GM13976 (cell line): ENCODE measurements around the gene TPM2.
A peak's percentile ranks its signal among the peaks of the same experiment; 100 is the strongest.

Experiments used
- DNase-seq: peaks from one replicate; pipeline ENCODE4 v3.0.0; 2012; ENCODE audit warnings: low spot score
- in situ Hi-C: fragments of 300-500 bp; cut with MboI; formaldehyde crosslinking; loops from one replicate; pipeline ENCODE4 v1.12.0; 2022; ENCODE audit warnings: low sequenced_read_pairs, mixed read lengths, inconsistent platforms; ENCODE audit not compliant: unreplicated experiment
- TF ChIP-seq, protein P1 (sequence below): IDR thresholded peaks from 2 replicates; pipeline ENCODE4 v1.5.1; 2012; ENCODE audit warnings: borderline replicate concordance, mild to moderate bottlenecking; ENCODE audit not compliant: insufficient read depth; ENCODE audit errors: extremely low read depth, missing control alignments, control extremely low read depth

TPM2 gene

DNA sequence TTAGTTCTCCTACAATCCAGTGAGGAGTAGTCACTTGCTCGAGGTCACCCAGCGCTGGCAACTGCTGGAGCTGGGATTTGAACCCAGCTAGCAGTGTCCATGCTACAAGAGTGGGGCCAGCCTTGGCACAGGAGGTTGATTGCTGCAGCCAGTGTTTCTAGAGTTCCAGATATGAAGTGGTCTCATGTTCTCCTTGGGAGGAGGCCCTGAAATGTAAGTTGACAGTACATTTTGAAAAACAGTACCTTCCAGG, 30.8 kb downstream of the TPM2 start:
- TF ChIP-seq, protein P1, sequence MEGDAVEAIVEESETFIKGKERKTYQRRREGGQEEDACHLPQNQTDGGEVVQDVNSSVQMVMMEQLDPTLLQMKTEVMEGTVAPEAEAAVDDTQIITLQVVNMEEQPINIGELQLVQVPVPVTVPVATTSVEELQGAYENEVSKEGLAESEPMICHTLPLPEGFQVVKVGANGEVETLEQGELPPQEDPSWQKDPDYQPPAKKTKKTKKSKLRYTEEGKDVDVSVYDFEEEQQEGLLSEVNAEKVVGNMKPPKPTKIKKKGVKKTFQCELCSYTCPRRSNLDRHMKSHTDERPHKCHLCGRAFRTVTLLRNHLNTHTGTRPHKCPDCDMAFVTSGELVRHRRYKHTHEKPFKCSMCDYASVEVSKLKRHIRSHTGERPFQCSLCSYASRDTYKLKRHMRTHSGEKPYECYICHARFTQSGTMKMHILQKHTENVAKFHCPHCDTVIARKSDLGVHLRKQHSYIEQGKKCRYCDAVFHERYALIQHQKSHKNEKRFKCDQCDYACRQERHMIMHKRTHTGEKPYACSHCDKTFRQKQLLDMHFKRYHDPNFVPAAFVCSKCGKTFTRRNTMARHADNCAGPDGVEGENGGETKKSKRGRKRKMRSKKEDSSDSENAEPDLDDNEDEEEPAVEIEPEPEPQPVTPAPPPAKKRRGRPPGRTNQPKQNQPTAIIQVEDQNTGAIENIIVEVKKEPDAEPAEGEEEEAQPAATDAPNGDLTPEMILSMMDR, result no peak
- no peak for DNase-seq
- in situ Hi-C loops, result no loop called here

DNA sequence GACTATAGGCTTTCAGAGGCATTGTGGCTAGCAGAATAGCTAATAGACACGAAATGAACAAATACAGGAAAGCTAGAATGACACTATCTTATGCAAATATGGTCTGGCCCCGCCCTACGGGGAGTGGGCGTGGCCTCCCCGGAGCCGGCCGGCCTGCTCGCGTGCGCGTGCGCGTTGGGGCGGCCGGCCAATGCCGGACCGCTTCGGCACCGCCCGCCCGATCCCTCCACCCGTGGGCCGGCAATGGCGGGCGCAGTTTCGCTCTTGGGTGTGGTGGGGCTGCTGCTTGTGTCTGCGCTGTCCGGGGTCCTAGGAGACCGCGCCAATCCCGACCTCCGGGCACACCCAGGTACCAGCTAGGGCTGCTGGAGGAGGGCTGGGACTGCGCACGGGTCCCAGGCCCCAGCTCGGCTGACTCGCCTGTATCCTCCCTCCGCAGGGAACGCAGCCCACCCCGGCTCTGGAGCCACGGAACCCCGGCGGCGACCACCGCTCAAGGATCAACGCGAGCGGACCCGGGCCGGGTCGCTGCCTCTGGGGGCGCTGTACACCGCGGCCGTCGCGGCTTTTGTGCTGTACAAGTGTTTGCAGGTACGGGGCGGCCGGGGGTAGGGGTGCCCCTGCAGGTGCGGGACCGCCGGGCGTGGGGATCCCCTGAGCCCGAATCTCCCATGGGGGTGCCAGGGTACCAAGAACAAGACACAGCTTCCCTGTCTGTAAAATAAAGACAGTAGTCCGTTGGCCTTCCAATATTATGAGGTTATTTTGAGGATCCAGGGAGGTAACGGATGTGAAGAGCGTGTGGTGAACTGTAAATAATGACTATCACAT, 31.4 kb downstream of the TPM2 start, which contains the start of gene CCDC107:
Gene CCDC107 (plus strand): TSS at position 156 of the 831 bp plus-strand sequence. CDS start 88 bp downstream, at position 244.
- in situ Hi-C loops, result no loop called here
- peak; percentile 97 for DNase-seq
- TF ChIP-seq, protein P1, result peak; percentile 65

DNA sequence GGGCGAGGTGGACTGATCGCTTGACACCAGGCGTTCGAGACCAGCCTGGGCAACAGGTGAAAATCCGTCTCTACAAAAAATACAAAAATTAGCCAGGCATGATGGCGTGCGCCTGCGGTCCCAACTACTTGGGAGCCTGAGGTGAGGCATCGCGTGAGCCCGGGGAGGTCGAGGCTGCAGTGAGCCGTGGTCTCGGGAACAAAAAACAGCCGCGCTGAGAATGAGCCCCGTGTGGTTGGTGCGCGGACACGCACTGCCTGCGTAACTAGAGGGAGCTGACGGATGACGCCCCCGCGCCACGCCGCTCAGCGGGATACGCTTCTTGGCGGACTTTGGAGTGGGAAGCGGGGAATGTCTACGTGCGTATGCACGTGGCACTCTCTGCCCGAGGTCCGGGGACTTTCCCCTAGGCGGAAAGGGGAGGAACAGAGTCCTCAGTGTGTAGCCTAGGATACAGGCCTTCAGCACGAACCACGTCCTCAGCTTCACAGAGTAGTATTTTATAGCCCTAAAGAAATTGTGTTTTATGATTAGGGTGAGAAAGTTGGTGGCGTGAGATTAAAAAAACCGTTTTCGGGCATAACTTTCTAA, 32.1 kb downstream of the TPM2 start, which contains the start of gene RMRP:
Gene RMRP (minus strand): TSS at position 474 of the 591 bp plus-strand sequence.
- peak; percentile 93 for DNase-seq
- TF ChIP-seq, protein P1, result no peak
- in situ Hi-C loops, result no loop called here

DNA sequence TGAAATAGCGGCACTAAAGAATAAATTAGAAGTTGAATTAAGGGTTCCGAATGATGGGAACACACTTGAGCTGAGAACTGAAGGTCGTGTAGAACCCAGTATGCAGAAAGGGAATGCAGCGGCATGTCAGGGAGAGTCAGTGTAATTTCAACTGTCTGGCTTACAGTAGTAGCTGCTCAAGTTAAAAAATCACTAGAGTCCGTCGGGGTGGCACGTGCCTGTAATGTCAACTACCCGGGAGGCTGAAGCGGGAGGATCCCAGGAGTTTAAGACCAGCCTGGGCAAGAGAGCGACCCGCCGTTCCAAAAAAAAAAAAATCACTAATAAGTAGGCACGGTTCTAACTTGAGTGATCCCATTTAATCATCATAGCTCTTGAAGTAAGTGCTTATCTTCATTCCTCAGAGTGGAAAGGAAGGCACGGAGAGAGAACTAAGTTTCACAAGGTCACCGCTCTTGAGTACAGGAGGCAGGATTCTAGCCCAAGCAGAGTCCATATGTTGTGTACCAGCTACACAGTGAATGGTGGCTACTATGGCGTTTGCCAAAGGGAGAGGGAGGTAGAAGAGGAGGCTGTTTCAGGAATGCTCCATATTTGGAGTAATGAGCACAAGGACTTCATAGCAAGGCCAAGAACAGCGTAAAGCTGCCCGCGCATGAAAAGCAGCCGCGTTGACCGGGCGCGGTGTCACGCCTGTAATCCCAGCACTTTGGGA, 32.7 kb downstream of the TPM2 start:
- DNase-seq, result no peak
- in situ Hi-C loops, result no loop called here

DNA sequence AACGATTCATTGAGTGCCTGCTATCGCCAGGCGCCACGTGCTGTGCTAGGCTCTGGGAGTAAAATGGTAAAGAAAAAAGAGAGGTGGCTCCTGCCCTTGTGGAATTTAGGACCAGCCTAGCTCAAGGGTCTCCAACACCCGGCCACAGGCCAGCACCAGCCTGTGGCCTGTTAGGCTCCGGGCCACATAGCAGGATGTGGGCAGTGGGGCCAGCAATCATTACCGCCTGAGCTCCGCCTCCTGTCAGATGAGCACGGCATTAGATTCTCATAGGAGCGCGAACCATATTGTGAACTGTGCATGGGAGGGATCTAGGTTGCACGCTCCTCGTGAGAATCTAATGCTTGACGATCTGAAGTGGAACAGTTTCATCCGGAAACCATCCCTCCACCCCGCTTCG, 33.4 kb downstream of the TPM2 start:
- in situ Hi-C loops, result no loop called here
- no peak for DNase-seq

More for the DNA sequence above, 32.7 kb downstream of the TPM2 start:
- TF ChIP-seq, protein P1, result no peak

DNA sequence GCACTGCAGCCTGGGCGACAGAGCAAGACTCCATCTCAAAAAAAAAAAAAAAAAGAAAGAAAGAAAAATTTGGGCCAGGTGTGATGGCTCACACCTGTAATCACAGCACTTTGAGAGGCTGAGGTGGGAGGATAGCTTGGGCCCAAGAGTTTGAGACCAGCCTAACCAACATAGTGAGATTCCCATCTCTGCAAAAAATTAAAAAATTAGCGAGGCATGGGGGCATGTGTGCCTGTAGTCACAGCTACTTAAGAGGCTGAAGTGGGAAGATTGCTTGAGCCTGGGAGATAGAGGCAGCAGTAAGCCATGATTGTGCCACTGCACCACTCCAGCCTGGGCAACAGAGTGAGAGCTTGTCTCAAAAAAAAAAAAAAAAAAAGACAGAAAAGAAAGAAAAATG, 36.1 kb downstream of the TPM2 start:
- TF ChIP-seq, protein P1, result no peak
- in situ Hi-C loops, result no loop called here
- no peak for DNase-seq

More for the DNA sequence above, 33.4 kb downstream of the TPM2 start:
- TF ChIP-seq, protein P1, result no peak
